Fibroblast of skin of left quadriceps (primary cell): Measurements from ENCODE around the gene USP53.
A peak's percentile ranks its signal among the peaks of the same experiment; 100 is the strongest.
"Not testable (repeated sequence)": the region's sequence is repeated elsewhere in the genome, so short reads cannot be mapped to it uniquely, and the experiment has no call there.

Experiments
- DNase-seq, 2 experiments: peaks; one replicate each; pipeline ENCODE4 v3.0.0-alpha.2; 2013; ENCODE audit warnings: low read depth in 2 of 2

Gene USP53

GRCh38 chr4:119212234-119212963 lies at the start of gene USP53:
Gene USP53, plus strand, starts transcription at chr4:119212713. Its CDS starts 27,047 bp downstream, at chr4:119239760.
- peak; percentile 97 for DNase-seq

GRCh38 chr4:119165767-119166166 lies 46.7 kb upstream of the USP53 start:
- no peak for DNase-seq

- no peak for DNase-seq
Observed at GRCh38 chr4:119170195-119170594, 42.3 kb upstream of the USP53 start.

GRCh38 chr4:119172223-119172622 lies 40.3 kb upstream of the USP53 start:
- DNase-seq, result no peak

GRCh38 chr4:119173729-119174361 lies 38.7 kb upstream of the USP53 start:
- DNase-seq, result not testable (repeated sequence)

GRCh38 chr4:119179011-119179410 lies 33.5 kb upstream of the USP53 start:
- no peak for DNase-seq

- DNase-seq, result no peak
Observed at GRCh38 chr4:119184128-119184527, 28.4 kb upstream of the USP53 start.

GRCh38 chr4:119189638-119190037 lies 22.9 kb upstream of the USP53 start:
- no peak for DNase-seq

GRCh38 chr4:119190354-119190753 lies 22.2 kb upstream of the USP53 start:
- DNase-seq, result no peak

- DNase-seq, result no peak
Observed at GRCh38 chr4:119191505-119191904, 21.0 kb upstream of the USP53 start.

GRCh38 chr4:119197772-119198212 lies 14.7 kb upstream of the USP53 start:
- DNase-seq, result no peak

GRCh38 chr4:119204916-119205315 lies 7.6 kb upstream of the USP53 start:
- DNase-seq, result no peak

GRCh38 chr4:119205690-119206089 lies 6.8 kb upstream of the USP53 start:
- DNase-seq, result no peak

GRCh38 chr4:119206178-119206577 lies 6.3 kb upstream of the USP53 start:
- no peak for DNase-seq

- peak; percentile 64 to 66 for DNase-seq
Observed at GRCh38 chr4:119207051-119207450, 5.5 kb upstream of the USP53 start.

- DNase-seq, result peak; percentile 86 to 87
Observed at GRCh38 chr4:119209077-119209476, 3.4 kb upstream of the USP53 start.

GRCh38 chr4:119209586-119209985 lies 2.9 kb upstream of the USP53 start:
- no peak for DNase-seq

- no peak for DNase-seq
Observed at GRCh38 chr4:119210775-119211174, 1.7 kb upstream of the USP53 start.

- DNase-seq, result no peak
Observed at GRCh38 chr4:119211867-119212233, 663 bp upstream of the USP53 start.

GRCh38 chr4:119212964-119213606 lies 572 bp downstream of the USP53 start:
- DNase-seq, result peak; percentile 72 to 73

- no peak for DNase-seq
Observed at GRCh38 chr4:119218093-119218492, 5.6 kb downstream of the USP53 start.

- no peak for DNase-seq
Observed at GRCh38 chr4:119221412-119221811, 8.9 kb downstream of the USP53 start.

GRCh38 chr4:119227690-119228089 lies 15.2 kb downstream of the USP53 start:
- DNase-seq, result no peak
